Thoracic aorta (tissue), 2 donors: ENCODE results near the gene METTL2B. TPM values are rescaled to one million over a fixed set of nuclear protein-coding genes. Genes with fewer than 3 reads are reported as not detected.
A peak's percentile ranks its signal among the peaks of the same experiment; 100 is the strongest.
"Not testable (repeated sequence)": the region's sequence is repeated elsewhere in the genome, so short reads cannot be mapped to it uniquely, and the experiment has no call there.

Experiments used
- ATAC-seq: fragments of 150-250 bp; one replicate; pipeline ENCODE4 v1.8.0; 2017; ENCODE audit warnings: low read depth; ENCODE audit not compliant: insufficient number of reproducible peaks, low FRiP score
- DNase-seq: peaks from one replicate; pipeline ENCODE4 v3.0.0-alpha.2; 2020; ENCODE audit warnings: low spot score
- H3K27ac ChIP-seq, 2 donors: fragments of 200-600 bp; sonication (generic); 1 replicate in 1 of 2; 2 replicates in 1 of 2; pipeline ENCODE4 v1.5.1; 2016; ENCODE audit warnings: mild to moderate bottlenecking in 2 of 2, moderate library complexity in 2 of 2
- H3K27me3 ChIP-seq: fragments of 200-600 bp; sonication (generic); replicated peaks from 2 replicates; pipeline ENCODE4 v1.6.0; 2016; ENCODE audit warnings: mild to moderate bottlenecking; ENCODE audit not compliant: insufficient read depth
- H3K36me3 ChIP-seq: fragments of 200-600 bp; sonication (generic); one replicate; pipeline ENCODE4 v1.5.1; 2016
- H3K4me1 ChIP-seq, 2 donors: fragments of 200-600 bp; sonication (generic); 1 replicate in 1 of 2; 2 replicates in 1 of 2; pipeline versions ENCODE4 v1.5.1 to v1.6.0; 2016; ENCODE audit warnings: low read depth in 2 of 2, mild to moderate bottlenecking in 1 of 2; ENCODE audit not compliant: control insufficient read depth in 1 of 2
- H3K4me3 ChIP-seq: fragments of 200-600 bp; sonication (generic); 2 replicates; pipeline ENCODE4 v1.5.1; 2016; ENCODE audit warnings: mild to moderate bottlenecking
- H3K9me3 ChIP-seq: fragments of 200-600 bp; sonication (generic); 2 replicates; pipeline ENCODE4 v1.5.1; 2016
- total RNA-seq, 2 donors: library from RNA; depleted of rRNA; stranded (reverse); fragments of >200 nt; gene quantifications; one replicate each; pipeline versions ENCODE4 v1.1.0 to v1.2.3, GENCODE V29; 2016

METTL2B gene
- total RNA-seq, 2 donors from 2014 or later, result 14.6 to 49.0 TPM

DNA sequence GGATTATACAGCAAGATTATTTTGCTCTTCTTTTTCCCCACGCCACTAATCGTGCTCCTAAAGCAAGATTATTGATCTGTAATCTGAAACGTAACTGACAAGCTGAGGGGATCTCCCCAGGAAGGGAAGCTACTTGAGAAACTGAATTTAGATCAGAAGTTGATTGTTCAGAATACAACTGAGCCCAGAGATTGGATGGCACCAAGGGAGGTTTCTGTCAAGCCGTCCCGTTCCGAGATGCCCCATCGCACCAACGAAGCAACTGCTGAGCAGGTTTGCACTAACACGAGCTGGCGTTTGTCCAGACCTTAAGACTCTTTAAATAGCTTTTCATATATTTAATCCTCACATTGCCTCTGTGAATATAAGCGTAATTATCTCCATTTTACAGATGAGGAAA is 35.1 kb downstream of the METTL2B start:
- not testable (repeated sequence) for H3K4me1 ChIP-seq, DNase-seq, ATAC-seq, H3K27me3 ChIP-seq, H3K9me3 ChIP-seq, H3K4me3 ChIP-seq, H3K27ac ChIP-seq, H3K36me3 ChIP-seq

DNA sequence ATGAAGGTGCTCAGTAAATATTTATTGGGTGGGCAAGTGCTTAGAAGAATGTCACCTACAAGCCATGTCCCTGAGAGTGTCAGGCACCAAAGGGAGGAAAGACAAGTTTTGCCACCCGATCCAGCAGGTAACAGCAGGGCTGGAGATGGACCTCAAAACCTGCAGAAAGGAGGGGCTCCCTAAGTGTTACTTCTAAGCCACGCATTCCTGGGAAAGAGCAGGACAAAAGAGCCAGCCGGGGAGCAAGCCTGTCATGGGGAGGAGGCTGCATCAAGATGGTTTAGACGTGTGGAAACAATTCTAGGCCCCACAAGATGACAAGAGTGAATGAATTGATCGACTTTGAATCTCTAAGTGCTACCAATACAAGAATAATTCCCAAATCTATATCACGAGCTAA is 38.7 kb downstream of the METTL2B start:
- H3K27ac ChIP-seq, H3K4me3 ChIP-seq, H3K4me1 ChIP-seq, DNase-seq, H3K9me3 ChIP-seq, H3K36me3 ChIP-seq, H3K27me3 ChIP-seq, ATAC-seq: not testable (repeated sequence)

- not testable (repeated sequence) for H3K27me3 ChIP-seq, DNase-seq, H3K27ac ChIP-seq, H3K36me3 ChIP-seq, H3K4me1 ChIP-seq, H3K4me3 ChIP-seq, ATAC-seq, H3K9me3 ChIP-seq
Measured at GRCh38 chr7:128517023-128517422, 40.5 kb downstream of the METTL2B start.

DNA sequence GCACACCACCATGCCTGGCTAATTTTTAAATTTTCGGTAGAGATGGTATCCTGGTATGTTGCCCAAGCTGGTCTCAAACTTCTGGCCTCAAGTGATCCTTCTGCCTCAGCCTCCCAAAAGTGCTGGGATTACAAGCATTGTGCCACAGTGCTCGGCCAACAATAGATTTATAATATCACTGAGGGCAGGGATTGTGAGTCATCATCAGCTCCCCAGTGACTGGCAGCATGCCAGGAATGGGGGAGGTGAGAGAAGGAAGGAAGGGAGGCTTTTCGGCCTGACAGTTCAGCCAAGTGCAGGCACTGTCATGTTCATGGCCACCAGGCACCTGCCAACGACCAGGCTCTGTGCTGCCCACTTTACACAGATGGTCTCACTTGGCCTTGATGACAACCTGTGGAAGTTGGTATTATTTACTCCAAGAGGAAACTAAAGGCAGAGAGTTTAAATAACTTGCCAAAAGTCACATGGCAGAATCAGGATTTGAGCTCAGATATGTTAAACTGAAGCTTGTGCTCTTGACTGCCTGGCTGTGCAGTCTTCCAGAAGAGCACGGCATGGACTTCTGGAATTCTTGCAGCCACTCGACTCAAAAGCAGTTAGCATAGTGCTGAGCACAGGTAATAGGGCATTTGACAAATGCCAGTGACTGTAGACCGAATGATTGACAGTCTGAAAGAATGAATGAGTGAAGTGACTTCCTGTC is 46.8 kb downstream of the METTL2B start:
- not testable (repeated sequence) for H3K27me3 ChIP-seq, ATAC-seq, H3K4me1 ChIP-seq, H3K36me3 ChIP-seq, H3K4me3 ChIP-seq, H3K9me3 ChIP-seq
- H3K27ac ChIP-seq, result peak overlapping the region; percentile 5 to 25
- DNase-seq, result peak; percentile 43

- H3K27me3 ChIP-seq, H3K36me3 ChIP-seq, H3K9me3 ChIP-seq, H3K4me3 ChIP-seq, H3K4me1 ChIP-seq, DNase-seq, ATAC-seq: not testable (repeated sequence)
- peak overlapping the region in 1 of 2 donors; percentile 25 for H3K27ac ChIP-seq
Measured at GRCh38 chr7:128523932-128524524, 47.5 kb downstream of the METTL2B start.

DNA sequence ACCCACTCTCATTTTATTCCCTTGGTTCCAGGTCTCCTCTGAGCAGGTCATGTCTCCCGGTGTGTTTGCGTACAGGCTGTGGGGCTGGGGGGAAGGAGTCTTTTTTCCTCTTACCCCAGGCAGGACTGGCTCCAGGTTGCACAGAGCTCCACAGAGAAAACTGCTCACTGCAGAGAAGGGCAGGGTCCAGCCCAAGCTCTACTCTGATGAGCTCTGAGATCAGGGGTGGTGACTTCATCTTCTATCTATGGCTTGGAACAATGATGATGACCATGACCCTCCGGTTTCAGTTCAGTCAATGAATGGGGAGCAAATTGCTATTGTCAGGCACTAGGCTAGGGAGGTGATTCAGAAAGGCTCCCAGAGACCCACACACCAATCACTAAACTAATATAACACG is 49.0 kb downstream of the METTL2B start:
- not testable (repeated sequence) for H3K27me3 ChIP-seq, DNase-seq, H3K36me3 ChIP-seq, H3K9me3 ChIP-seq, H3K4me3 ChIP-seq, H3K27ac ChIP-seq, ATAC-seq
- peaks cover 14% of the 10 kb centered on the region in 2 donors for H3K4me1 ChIP-seq

DNA sequence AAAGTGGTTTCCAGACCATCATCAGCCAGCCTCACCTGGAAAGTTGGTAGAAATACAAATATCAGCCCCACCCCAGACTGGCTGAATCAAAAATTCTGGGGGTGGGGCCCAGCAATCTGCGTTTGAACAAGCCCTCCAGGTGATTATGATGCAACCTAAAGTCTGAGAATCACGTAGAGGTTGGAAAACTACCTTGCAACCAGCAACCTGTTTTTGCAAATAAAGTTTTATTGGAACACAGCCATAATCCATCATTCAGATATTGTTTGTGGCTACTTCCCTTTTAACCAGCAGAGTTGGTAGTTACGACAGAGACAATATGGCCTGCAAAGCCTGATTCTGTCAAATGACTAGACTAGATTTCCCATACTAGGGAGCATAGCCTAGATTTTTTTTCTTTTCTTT is 49.5 kb downstream of the METTL2B start:
- DNase-seq, H3K27me3 ChIP-seq, H3K4me3 ChIP-seq, H3K27ac ChIP-seq, H3K36me3 ChIP-seq, H3K9me3 ChIP-seq, ATAC-seq: not testable (repeated sequence)
- H3K4me1 ChIP-seq, result peaks cover 14% of the 10 kb centered on the region in 2 donors

- not testable (repeated sequence) for ATAC-seq, H3K27ac ChIP-seq, H3K9me3 ChIP-seq, H3K4me3 ChIP-seq, H3K27me3 ChIP-seq, H3K36me3 ChIP-seq, DNase-seq
- H3K4me1 ChIP-seq, result peaks cover 14 to 24% of the 10 kb centered on the region in 2 donors
Measured at GRCh38 chr7:128529191-128529590, 52.6 kb downstream of the METTL2B start.

DNA sequence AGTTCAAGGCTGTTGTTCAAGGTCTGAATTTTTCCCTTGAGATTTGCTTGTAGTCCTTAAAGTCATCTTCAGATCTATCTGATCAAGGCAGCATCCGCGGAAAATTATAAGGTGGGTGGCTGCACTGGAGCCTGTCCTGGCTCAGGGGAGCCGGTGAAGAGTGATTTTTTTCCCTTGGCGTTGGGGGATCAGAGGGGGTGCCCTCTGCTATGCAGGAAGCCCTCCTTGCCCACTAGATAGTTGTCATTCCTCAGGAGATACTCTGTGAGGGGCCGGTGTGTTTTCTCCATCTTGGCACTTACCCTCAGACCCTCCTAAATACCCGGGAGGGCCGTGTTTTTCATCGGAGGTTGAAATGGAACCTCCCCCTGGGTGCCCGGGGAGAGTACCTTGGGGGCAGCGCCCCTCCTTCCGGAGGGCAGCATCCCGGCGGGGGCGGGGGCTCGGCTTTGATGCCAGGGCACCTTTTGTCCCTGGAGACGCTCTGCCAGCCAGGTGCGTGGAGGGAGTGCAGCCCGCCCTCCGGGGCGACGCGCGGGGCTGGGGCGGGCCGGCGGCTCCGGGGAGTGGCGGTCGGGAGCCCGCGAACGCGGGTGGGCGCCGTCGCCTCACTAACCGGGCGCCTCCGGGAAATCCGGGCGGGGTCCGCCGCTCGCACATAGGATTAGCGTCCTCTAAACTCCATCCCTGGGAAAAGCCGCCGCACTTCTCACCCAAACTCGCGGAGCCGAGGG is 53.7 kb downstream of the METTL2B start:
- not testable (repeated sequence) for ATAC-seq, DNase-seq, H3K27me3 ChIP-seq, H3K9me3 ChIP-seq, H3K36me3 ChIP-seq
- Histone ChIP-seq H3K27ac (peak overlapping the region; percentile 95 to 97), H3K4me3 (peak overlapping the region; percentile 97), H3K4me1 (peaks cover 20 to 32% of the 10 kb centered on the region in 2 donors)
